Left ventricle myocardium inferior (tissue), 1 donor: ENCODE data around the gene LGI4. TPM values are rescaled to one million over a fixed set of nuclear protein-coding genes. Genes with fewer than 3 reads are reported as not detected.
"Not testable (repeated sequence)": the region's sequence is repeated elsewhere in the genome, so short reads cannot be mapped to it uniquely, and the experiment has no call there.

ENCODE experiments used
- DNase-seq: peaks from one replicate; pipeline ENCODE4 v3.0.0-alpha.2; 2020
- H3K27ac ChIP-seq: fragments of 200-600 bp; replicated peaks from 2 replicates; pipeline ENCODE4 v1.8.0; 2021
- H3K27me3 ChIP-seq: fragments of 200-600 bp; 2 replicates; pipeline ENCODE4 v1.8.0; 2021; ENCODE audit warnings: low read depth
- H3K36me3 ChIP-seq: fragments of 200-600 bp; 2 replicates; pipeline ENCODE4 v1.8.0; 2021
- H3K4me1 ChIP-seq: fragments of 200-600 bp; 2 replicates; pipeline ENCODE4 v1.8.0; 2021
- H3K4me3 ChIP-seq: fragments of 200-600 bp; 2 replicates; pipeline ENCODE4 v1.8.0; 2021; ENCODE audit warnings: mild to moderate bottlenecking, moderate library complexity
- H3K9me3 ChIP-seq: fragments of 200-600 bp; replicated peaks from 2 replicates; pipeline ENCODE4 v1.8.0; 2021
- CTCF ChIP-seq: fragments of 200-600 bp; IDR thresholded peaks from 2 replicates; pipeline ENCODE4 v1.8.0; 2021; ENCODE audit warnings: antibody characterized with exemption, mild to moderate bottlenecking, borderline replicate concordance
- intact Hi-C: fragments of 100-400 bp; cut with micrococcal nuclease; formaldehyde crosslinking; loops from one replicate; pipeline ENCODE4 v1.11.0; 2022
- total RNA-seq: library from RNA; stranded (reverse); fragmentation: NEBNext Ultra II Directional; extraction: Animal tissue kit (Norgen Biotek cat#: 25700); gene quantifications from one replicate; pipeline ENCODE4 v1.2.1, GENCODE V29; 2021
- donor health status: DM: no; HTN: yes; CAD: no; lungs with severe emphysema.

LGI4 gene
- total RNA-seq, 1 donor from 2014 or later: 8.4 TPM

DNA sequence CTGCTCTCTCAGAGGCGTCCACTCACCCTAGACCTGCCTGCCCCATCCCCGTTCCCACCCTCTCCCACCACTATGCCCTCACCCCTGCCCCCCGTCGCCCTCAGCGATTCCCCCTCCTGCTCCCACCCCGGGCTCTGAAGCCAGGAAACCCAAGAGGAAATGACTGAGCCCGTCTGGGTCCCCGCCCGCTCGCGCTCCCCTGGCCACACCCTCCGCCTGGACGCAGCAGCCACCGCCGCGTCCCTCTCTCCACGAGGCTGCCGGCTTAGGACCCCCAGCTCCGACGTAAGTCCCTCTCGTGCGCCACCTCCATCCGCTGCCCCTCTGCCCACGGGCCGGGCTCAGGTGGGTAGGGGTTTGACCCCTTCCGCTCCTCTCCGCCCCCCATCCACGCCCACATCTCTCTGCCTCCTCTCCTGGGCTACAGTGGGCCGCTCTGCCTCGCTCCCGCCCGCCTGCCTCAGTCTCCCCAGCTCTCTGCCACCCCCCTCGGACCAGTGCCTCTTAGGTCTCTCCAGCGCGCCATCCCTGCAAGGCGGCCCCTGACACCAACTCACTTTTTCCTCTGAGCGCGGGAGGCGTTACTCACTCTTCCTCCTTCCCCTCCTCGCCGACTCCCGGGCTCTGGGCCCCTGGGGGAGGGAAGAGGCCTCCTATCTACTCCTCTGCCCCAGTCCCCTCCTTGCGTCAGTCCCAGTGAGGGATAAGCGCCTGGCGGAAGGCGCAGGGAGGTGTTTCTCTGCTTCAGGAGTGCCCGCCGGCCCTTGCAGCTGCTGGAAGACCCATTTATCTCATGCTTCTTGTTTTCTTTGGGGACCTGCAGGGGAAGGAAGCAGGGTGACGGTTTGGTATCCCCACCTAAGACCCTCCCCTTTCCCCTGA, 19.9 kb upstream of the LGI4 start, which contains the start of gene FXYD5:
TSS of gene FXYD5 (plus strand) at position 211 of the 882 bp plus-strand sequence. CDS start 816 bp downstream, outside the sequence.
- peak; percentile 17 for TF ChIP-seq CTCF
- H3K36me3 ChIP-seq: peaks cover 20% of the 10 kb centered on the region
- H3K4me1 ChIP-seq: peaks cover 27% of the 10 kb centered on the region
- H3K27me3 ChIP-seq: peaks cover 45% of the 10 kb centered on the region
- peak within 1 kb of the TSS; percentile 87 for H3K27ac ChIP-seq
- peak; percentile 72 for DNase-seq
- H3K4me3 ChIP-seq: peak within 1 kb of the TSS; percentile 82
- intact Hi-C loops: no loop called here
- no peaks in the 10 kb centered on the region for H3K9me3 ChIP-seq

- H3K36me3 ChIP-seq: peaks cover 13% of the 10 kb centered on the region
- H3K27ac ChIP-seq: peak overlapping the region; percentile 87
- peak overlapping the region; percentile 82 for H3K4me3 ChIP-seq
- intact Hi-C loops: no loop called here
- peak; percentile 61 for TF ChIP-seq CTCF
- no peak for DNase-seq
- H3K9me3 ChIP-seq: no peaks in the 10 kb centered on the region
- peaks cover 45% of the 10 kb centered on the region for H3K27me3 ChIP-seq
- H3K4me1 ChIP-seq: peaks cover 27% of the 10 kb centered on the region
Observed at GRCh38 chr19:35153701-35154524, 19.1 kb upstream of the LGI4 start.

- peaks cover 27% of the 10 kb centered on the region for H3K4me1 ChIP-seq
- H3K4me3 ChIP-seq, H3K36me3 ChIP-seq, intact Hi-C loops, H3K27ac ChIP-seq, DNase-seq, H3K9me3 ChIP-seq: not testable (repeated sequence)
- H3K27me3 ChIP-seq: peaks cover 45% of the 10 kb centered on the region
Observed at GRCh38 chr19:35153129-35153522, 18.3 kb upstream of the LGI4 start.

GRCh38 chr19:35151273-35152065, 16.6 kb upstream of the LGI4 start:
- no peak for DNase-seq
- no peaks in the 10 kb centered on the region for H3K36me3 ChIP-seq
- peaks cover 40% of the 10 kb centered on the region for H3K27me3 ChIP-seq
- no peak for TF ChIP-seq CTCF
- H3K27ac ChIP-seq: no peak overlapping the region
- intact Hi-C loops: no loop called here
- H3K4me1 ChIP-seq: peaks cover 27% of the 10 kb centered on the region
- H3K4me3 ChIP-seq: no peak overlapping the region
- no peaks in the 10 kb centered on the region for H3K9me3 ChIP-seq

DNA sequence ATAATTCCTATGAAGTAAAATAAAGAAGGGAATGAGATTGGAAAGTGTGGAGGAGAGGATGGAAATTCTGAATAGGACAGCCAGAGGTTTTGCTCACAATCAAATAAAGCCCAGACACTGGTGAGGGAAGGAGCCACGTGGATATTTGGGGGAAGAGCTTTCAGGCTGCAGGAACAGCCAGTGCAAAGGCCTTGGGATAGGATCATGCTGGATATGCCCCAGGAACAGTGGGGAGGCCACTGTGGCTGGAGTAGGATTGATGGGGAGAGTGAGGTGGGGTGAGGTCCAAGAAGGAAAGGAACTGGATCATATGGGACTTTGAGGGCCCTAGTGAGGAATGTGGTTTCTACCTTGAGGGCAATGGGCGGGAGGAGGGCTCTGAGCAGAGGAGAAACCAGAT, 15.6 kb upstream of the LGI4 start:
- TF ChIP-seq CTCF: no peak
- Histone ChIP-seq H3K36me3 (no peaks in the 10 kb centered on the region), H3K9me3 (no peaks in the 10 kb centered on the region), H3K27me3 (peaks cover 32% of the 10 kb centered on the region), H3K4me1 (peaks cover 23% of the 10 kb centered on the region), H3K27ac (no peak overlapping the region), H3K4me3 (no peak overlapping the region)
- intact Hi-C loops: no loop called here
- no peak for DNase-seq
